WI38 (cell line): ENCODE measurements around the gene LCAT.
"Not testable (repeated sequence)": the region's sequence is repeated elsewhere in the genome, so short reads cannot be mapped to it uniquely, and the experiment has no call there.

Experiments
- H3K4me3 ChIP-seq: 2 replicates; pipeline ENCODE4 v1.5.1; 2011; ENCODE audit warnings: low read depth, mild to moderate bottlenecking, control low read depth, low read length
- CTCF ChIP-seq: IDR thresholded peaks from 2 replicates; pipeline ENCODE4 v1.5.1; 2012; ENCODE audit warnings: low read depth, mild to moderate bottlenecking, control low read depth, low read length

LCAT gene

GRCh38 chr16:67939507-67940445 lies 4.1 kb downstream of the LCAT start:
- no peak overlapping the region for H3K4me3 ChIP-seq

GRCh38 chr16:67937713-67938112 lies 6.2 kb downstream of the LCAT start:
- not testable (repeated sequence) for H3K4me3 ChIP-seq

More at GRCh38 chr16:67939507-67940445, 4.1 kb downstream of the LCAT start:
- no peak for TF ChIP-seq CTCF

- H3K4me3 ChIP-seq, result peak overlapping the region; percentile 85
- TF ChIP-seq CTCF, result no peak
Observed at GRCh38 chr16:67936880-67937605, 6.9 kb downstream of the LCAT start.

GRCh38 chr16:67936124-67936879 lies 7.6 kb downstream of the LCAT start, which contains the start of gene PSMB10:
TSS of gene PSMB10 (minus strand) at chr16:67936850. CDS start at chr16:67936749, 101 bp downstream.
- H3K4me3 ChIP-seq, result peak within 1 kb of the TSS; percentile 85
- TF ChIP-seq CTCF, result no peak

- no peak for TF ChIP-seq CTCF
- H3K4me3 ChIP-seq, result peak overlapping the region; percentile 85
Observed at GRCh38 chr16:67935402-67936123, 8.4 kb downstream of the LCAT start.

DNA sequence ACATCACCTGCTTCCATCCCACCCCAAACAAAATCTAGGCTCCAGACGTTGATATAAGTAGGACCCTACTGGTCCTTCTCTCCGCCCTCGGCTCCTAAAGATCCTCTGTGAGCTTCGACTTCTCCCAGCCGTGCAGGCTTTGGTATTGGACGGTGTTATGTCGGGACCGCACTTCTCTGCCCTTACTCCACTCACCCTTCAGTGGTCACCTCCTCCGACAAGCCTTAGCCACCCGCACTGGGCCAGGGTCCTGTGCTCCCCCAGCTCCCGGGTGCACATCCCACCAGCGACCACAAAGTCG lies 8.9 kb downstream of the LCAT start:
- TF ChIP-seq CTCF, result no peak
- H3K4me3 ChIP-seq, result peak overlapping the region; percentile 85
